Measurements from ENCODE around the gene ITFG2.

- TF ChIP-seq CREB1 (CRISPR knock-in tag; IDR thresholded peaks at IDR 0.05; ENCODE audit: low read depth) (no peak), POLR2AphosphoS5 (IDR thresholded peaks at IDR 0.05; ENCODE audit: low read depth) (no peak), CTCF (conservative IDR thresholded peaks at IDR 0.05; ENCODE audit: low read depth in 2 of 2) (no peak), ETS1 (IDR thresholded peaks at IDR 0.05) (0 out of 2 replicates have a peak, but pooled peaks have one; percentile 14), EZH2 (IDR thresholded peaks at IDR 0.05; ENCODE audit: low read depth, unreplicated experiment) (no peak), EZH2phosphoT487 (IDR thresholded peaks at IDR 0.05; ENCODE audit: unreplicated experiment) (no peak), REST (IDR thresholded peaks at IDR 0.05; ENCODE audit: unreplicated experiment) (peak; percentile 2), STAT1 (IDR thresholded peaks at IDR 0.05; ENCODE audit: unreplicated experiment) (no peak), JUNB (IDR thresholded peaks at IDR 0.05; ENCODE audit: unreplicated experiment) (no peak), ZNF114 (CRISPR knock-in tag; IDR thresholded peaks at IDR 0.05) (no peak), ZNF331 (CRISPR knock-in tag; IDR thresholded peaks at IDR 0.05; ENCODE audit: low read depth) (no peak), NANOG (IDR thresholded peaks at IDR 0.05; ENCODE audit: borderline replicate concordance) (no peak)
Measured at GRCh38 chr12:2794191-2794735, 18.2 kb upstream of the ITFG2 start.

Data from GM23338 (cell line).